B cell (primary cell): ENCODE results near the gene NFYC. TPM values are rescaled to one million over a fixed set of nuclear protein-coding genes. Genes with fewer than 3 reads are reported as not detected.
A peak's percentile ranks its signal among the peaks of the same experiment; 100 is the strongest.

Source experiments
- ATAC-seq: fragments of 200-7000 bp; cut with Tn5 transposase; one replicate; pipeline ENCODE4 v1.10.0; 2021; ENCODE audit warnings: low read depth, mild to moderate bottlenecking, moderate number of reproducible peaks, moderate library complexity
- CTCF ChIA-PET: fragments of 350-600 bp; sonication (Branson Sonifier 250); formaldehyde crosslinking; loops from one replicate; lab custom pipeline; 2021; ENCODE audit warnings: antibody characterized with exemption, inconsistent platforms; lab: Charles Lee
- POLR2A ChIA-PET: fragments of 350-600 bp; sonication (Branson Sonifier 250); formaldehyde crosslinking; loops from one replicate; lab custom pipeline; 2021; ENCODE audit warnings: antibody characterized with exemption; lab: Charles Lee
- DNase-seq: peaks from one replicate; pipeline ENCODE4 v3.0.0; 2013
- H2AFZ ChIP-seq: 2 replicates; pipeline ENCODE4 v1.6.1; 2012; ENCODE audit warnings: mild to moderate bottlenecking, low read depth, low read length; ENCODE audit not compliant: insufficient read depth, poor library complexity, severe bottlenecking
- H3K27ac ChIP-seq, 2 donors: 1 replicate in 1 of 2; 2 replicates in 1 of 2; pipeline ENCODE4 v1.5.1; 2012 to 2013; ENCODE audit warnings: low read length in 2 of 2, mild to moderate bottlenecking in 2 of 2, moderate library complexity in 1 of 2
- H3K27me3 ChIP-seq, 4 experiments: fragments of 200-600 bp in 1 of 4; sonication (generic) in 1 of 4; replicated peaks in 1 of 4; 1 replicate in 2 of 4; 2 replicates in 2 of 4; pipeline versions ENCODE4 v1.6.1 to v1.7.0; 2013 to 2016; ENCODE audit warnings: low read length in 3 of 4, mild to moderate bottlenecking in 2 of 4, mixed read lengths in 1 of 4, moderate library complexity in 1 of 4; ENCODE audit not compliant: insufficient read depth in 4 of 4, control insufficient read depth in 3 of 4; ENCODE audit errors: control extremely low read depth in 1 of 4
- H3K36me3 ChIP-seq, 2 experiments: replicated peaks in 1 of 2; 1 replicate in 1 of 2; 2 replicates in 1 of 2; pipeline versions ENCODE4 v1.6.1 to v1.7.1; 2013; ENCODE audit warnings: low read length in 1 of 2; ENCODE audit not compliant: insufficient read depth in 2 of 2, control insufficient read depth in 1 of 2; ENCODE audit errors: control extremely low read depth in 1 of 2, extremely low read depth in 1 of 2
- H3K4me1 ChIP-seq, 2 donors: fragments of 200-600 bp in 1 of 2; sonication (generic) in 1 of 2; 1 replicate in 1 of 2; 2 replicates in 1 of 2; pipeline versions ENCODE4 v1.5.1 to v1.6.1; 2013 to 2017; ENCODE audit warnings: low read length in 2 of 2; ENCODE audit not compliant: control insufficient read depth in 2 of 2, insufficient read depth in 2 of 2
- H3K4me2 ChIP-seq: replicated peaks from 2 replicates; pipeline ENCODE3; 2012; ENCODE audit warnings: mild to moderate bottlenecking, low read depth, low read length; ENCODE audit not compliant: poor library complexity, severe bottlenecking
- H3K4me3 ChIP-seq, 5 experiments: fragments of 200-600 bp in 1 of 5; sonication (generic) in 1 of 5; 1 replicate in 3 of 5; 2 replicates in 2 of 5; pipeline versions ENCODE4 v1.5.1 to v1.7.0; 2011 to 2016; ENCODE audit warnings: low read length in 4 of 5, mild to moderate bottlenecking in 4 of 5, low read depth in 2 of 5, control low read depth in 1 of 5, moderate library complexity in 1 of 5; ENCODE audit not compliant: insufficient read depth in 1 of 5; ENCODE audit errors: control extremely low read depth in 1 of 5, extremely low read depth in 1 of 5
- H3K79me2 ChIP-seq: fragments of 200-600 bp; sonication (generic); one replicate; pipeline ENCODE4 v1.6.0; 2016; ENCODE audit warnings: low read length; ENCODE audit not compliant: control insufficient read depth, insufficient read depth
- H3K9ac ChIP-seq: fragments of 200-600 bp; sonication (generic); 2 replicates; pipeline ENCODE4 v1.6.1; 2017; ENCODE audit warnings: mild to moderate bottlenecking, low read length, moderate library complexity
- H3K9me3 ChIP-seq, 3 donors: one replicate each; pipeline versions ENCODE4 v1.6.1 to v1.7.1; 2013; ENCODE audit warnings: low read length in 2 of 3; ENCODE audit not compliant: control insufficient read depth in 2 of 3, insufficient read depth in 1 of 3; ENCODE audit errors: control extremely low read depth in 1 of 3
- H4K20me1 ChIP-seq: 2 replicates; pipeline ENCODE4 v1.6.0; 2012; ENCODE audit warnings: mild to moderate bottlenecking, low read length; ENCODE audit not compliant: insufficient read depth, control insufficient read depth, poor library complexity, severe bottlenecking
- H3K27ac Mint-ChIP-seq: one replicate; pipeline ENCODE4 v1.8.0; 2021; ENCODE audit warnings: mixed read lengths
- H3K27me3 Mint-ChIP-seq: one replicate; pipeline ENCODE4 v1.8.0; 2021; ENCODE audit warnings: mixed read lengths
- H3K4me1 Mint-ChIP-seq: one replicate; pipeline ENCODE4 v1.8.0; 2021; ENCODE audit warnings: mixed read lengths
- H3K4me3 Mint-ChIP-seq: one replicate; pipeline ENCODE4 v1.8.0; 2021; ENCODE audit warnings: mixed read lengths
- H3K9me3 Mint-ChIP-seq: one replicate; pipeline ENCODE4 v1.8.0; 2022; ENCODE audit warnings: mixed read lengths; ENCODE audit not compliant: insufficient read depth
- EZH2 ChIP-seq: IDR thresholded peaks from 2 replicates; pipeline ENCODE4 v1.6.1; 2012; ENCODE audit warnings: borderline replicate concordance, low read depth, mild to moderate bottlenecking, moderate library complexity, low read length; ENCODE audit not compliant: insufficient read depth, poor library complexity, severe bottlenecking
- WGBS: methylation state at CpG from one replicate; pipeline ENCODE4 v1.1.5; 2013; ENCODE audit warnings: missing lambda C conversion rate; ENCODE audit not compliant: insufficient coverage; 5-methylcytosine and 5-hydroxymethylcytosine counted together
- intact Hi-C: fragments of 100-400 bp; cut with micrococcal nuclease; formaldehyde crosslinking; loops from one replicate; pipeline ENCODE4 v1.10.0; 2022
- polyA plus RNA-seq: library from polyadenylated mRNA; depleted of rRNA; stranded (reverse); fragments of >200 nt; gene quantifications from 2 replicates; pipeline ENCODE4 v1.2.3, GENCODE V29; 2012
- total RNA-seq, 2 donors: library from RNA; stranded (reverse); fragments of 120-200 nt in 1 of 2; gene quantifications; 1 replicate in 1 of 2; 2 replicates in 1 of 2; pipeline versions ENCODE4 v1.2.3 to v1.2.4, GENCODE V29; 2013 to 2022
- TF ChIP-seq, protein P1 (sequence below): fragments of 200-600 bp; IDR thresholded peaks from one replicate; pipeline ENCODE4 v1.8.0; 2022; ENCODE audit warnings: antibody characterized with exemption, mild to moderate bottlenecking

NFYC gene
- total and polyA plus RNA-seq, 2 donors (not counting 1 experiment from before 2014, with no cell fraction given), result 88.7 to 123 TPM

DNA sequence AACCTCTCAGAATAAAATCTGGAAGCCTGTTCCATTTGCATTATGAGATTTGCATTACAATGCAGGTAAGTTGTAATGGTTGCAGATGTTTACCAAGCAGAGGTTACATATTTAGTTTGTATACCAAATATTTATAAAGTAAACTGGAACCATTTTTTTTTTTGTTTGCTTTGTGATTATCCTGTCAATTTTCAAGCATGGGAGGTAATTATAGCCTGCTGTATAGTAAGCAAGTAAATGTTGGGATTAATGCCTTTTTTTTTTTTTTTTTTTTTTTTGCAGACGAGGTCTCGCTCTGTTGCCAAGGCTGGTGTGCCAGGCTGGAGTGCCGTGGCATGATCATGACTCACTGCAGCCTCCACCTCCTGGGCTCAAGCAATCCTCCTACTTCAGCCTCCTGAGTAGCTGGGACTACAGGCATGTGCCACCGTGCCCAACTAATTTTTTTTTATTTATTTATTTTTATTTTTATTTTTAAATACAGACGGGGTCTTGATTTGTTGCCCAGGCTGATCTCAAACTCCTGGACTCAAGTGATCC, 21.0 kb downstream of the NFYC start:
- H3K27ac ChIP-seq, result peak overlapping the region; percentile 85 to 94
- ChIA-PET POLR2A (interaction anchor here (1.3 to 1.7 kb wide), 2 partner anchors 19 to 21 kb away, joined by 5 to 16 read pairs; partner anchors contain the start of gene NFYC), CTCF (interaction anchor here (1.0 to 1.1 kb wide), 2 partner anchors 11 to 24 kb away, joined by 3 read pairs; no protein-coding TSS in a partner anchor)
- TF ChIP-seq, protein P1, sequence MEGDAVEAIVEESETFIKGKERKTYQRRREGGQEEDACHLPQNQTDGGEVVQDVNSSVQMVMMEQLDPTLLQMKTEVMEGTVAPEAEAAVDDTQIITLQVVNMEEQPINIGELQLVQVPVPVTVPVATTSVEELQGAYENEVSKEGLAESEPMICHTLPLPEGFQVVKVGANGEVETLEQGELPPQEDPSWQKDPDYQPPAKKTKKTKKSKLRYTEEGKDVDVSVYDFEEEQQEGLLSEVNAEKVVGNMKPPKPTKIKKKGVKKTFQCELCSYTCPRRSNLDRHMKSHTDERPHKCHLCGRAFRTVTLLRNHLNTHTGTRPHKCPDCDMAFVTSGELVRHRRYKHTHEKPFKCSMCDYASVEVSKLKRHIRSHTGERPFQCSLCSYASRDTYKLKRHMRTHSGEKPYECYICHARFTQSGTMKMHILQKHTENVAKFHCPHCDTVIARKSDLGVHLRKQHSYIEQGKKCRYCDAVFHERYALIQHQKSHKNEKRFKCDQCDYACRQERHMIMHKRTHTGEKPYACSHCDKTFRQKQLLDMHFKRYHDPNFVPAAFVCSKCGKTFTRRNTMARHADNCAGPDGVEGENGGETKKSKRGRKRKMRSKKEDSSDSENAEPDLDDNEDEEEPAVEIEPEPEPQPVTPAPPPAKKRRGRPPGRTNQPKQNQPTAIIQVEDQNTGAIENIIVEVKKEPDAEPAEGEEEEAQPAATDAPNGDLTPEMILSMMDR, result no peak
- TF ChIP-seq EZH2, result no peak
- no peak overlapping the region for H2AFZ ChIP-seq
- H3K79me2 ChIP-seq, result peaks cover 95% of the 10 kb centered on the region
- H3K27me3 ChIP-seq, result no peaks in the 10 kb centered on the region
- no peaks in the 10 kb centered on the region for H3K27me3 Mint-ChIP-seq
- peak overlapping the region in 2 of 5 experiments; percentile 36 to 87 for H3K4me3 ChIP-seq
- peak overlapping the region; percentile 75 for H3K9ac ChIP-seq
- H3K9me3 Mint-ChIP-seq, result no peaks in the 10 kb centered on the region
- H3K4me3 Mint-ChIP-seq, result peak overlapping the region; percentile 79
- peak overlapping the region; percentile 79 for H3K4me2 ChIP-seq
- H4K20me1 ChIP-seq, result no peaks in the 10 kb centered on the region
- no peak for ATAC-seq
- no peak for DNase-seq
- peaks cover 79% of the 10 kb centered on the region for H3K4me1 Mint-ChIP-seq
- H3K27ac Mint-ChIP-seq, result peak overlapping the region; percentile 92
- intact Hi-C loops, result loop anchor here (5.0 kb wide), 2 partner anchors 90 to 180 kb away; partner anchors contain the start of gene ZNF684
- no CpG with 5 or more reads among the region's 5 CpGs for WGBS
- peaks cover 48 to 60% of the 10 kb centered on the region in 2 donors for H3K4me1 ChIP-seq
- H3K9me3 ChIP-seq, result no peaks in the 10 kb centered on the region
- peaks cover 0 to 8% of the 10 kb centered on the region in 2 experiments for H3K36me3 ChIP-seq

- H3K9me3 Mint-ChIP-seq, result no peaks in the 10 kb centered on the region
- Histone ChIP-seq H3K79me2 (peaks cover 95% of the 10 kb centered on the region), H3K27ac (peak overlapping the region; percentile 85 to 94), H3K9ac (peak overlapping the region; percentile 38), H3K9me3 (no peaks in the 10 kb centered on the region), H3K36me3 (peaks cover 0 to 8% of the 10 kb centered on the region in 2 experiments), H2AFZ (peak overlapping the region; percentile 25), H3K4me1 (peaks cover 47 to 60% of the 10 kb centered on the region in 2 donors), H3K4me2 (peak overlapping the region; percentile 79), H3K27me3 (no peaks in the 10 kb centered on the region), H3K4me3 (peak overlapping the region in 3 of 5 experiments; percentile 21 to 87 (median 30)), H4K20me1 (no peaks in the 10 kb centered on the region)
- intact Hi-C loops, result loop anchor here (1.0 to 5.0 kb wide), 4 partner anchors 21 to 181 kb away; partner anchors contain the start of gene ZNF684
- ChIA-PET CTCF (interaction anchor here (1.2 to 1.3 kb wide), 2 partner anchors 21 to 61 kb away, joined by 3 read pairs; no protein-coding TSS in a partner anchor), POLR2A (no interaction called here)
- peak overlapping the region; percentile 76 for H3K4me3 Mint-ChIP-seq
- TF ChIP-seq EZH2, result no peak
- TF ChIP-seq, protein P1, result no peak
- DNase-seq, result peak; percentile 86
- peak; percentile 46 for ATAC-seq
- no peaks in the 10 kb centered on the region for H3K27me3 Mint-ChIP-seq
- peaks cover 80% of the 10 kb centered on the region for H3K4me1 Mint-ChIP-seq
- H3K27ac Mint-ChIP-seq, result peak overlapping the region; percentile 89
Measured at GRCh38 chr1:40712997-40713396, 21.5 kb downstream of the NFYC start.
